Endothelial cell of umbilical vein (primary cell): ENCODE measurements around the gene PRAMEF13.
"Not testable (repeated sequence)": the region's sequence is repeated elsewhere in the genome, so short reads cannot be mapped to it uniquely, and the experiment has no call there.

Source experiments
- CTCF ChIP-seq, 2 donors: IDR thresholded peaks; 1 replicate in 1 of 2; 2 replicates in 1 of 2; pipeline ENCODE4 v1.5.1; 2011; ENCODE audit warnings: low read length in 2 of 2, mild to moderate bottlenecking in 2 of 2, moderate library complexity in 2 of 2, control low read depth in 1 of 2, inconsistent platforms in 1 of 2, low read depth in 1 of 2; ENCODE audit not compliant: insufficient read depth in 1 of 2; ENCODE audit errors: extremely low read depth in 1 of 2
- EZH2 ChIP-seq: IDR thresholded peaks from 2 replicates; pipeline ENCODE4 v1.6.1; 2012; ENCODE audit warnings: borderline replicate concordance, low read depth, mild to moderate bottlenecking, moderate library complexity, low read length, inconsistent platforms; ENCODE audit not compliant: severe bottlenecking
- FOS ChIP-seq: IDR thresholded peaks from 2 replicates; pipeline ENCODE4 v1.6.1; 2011; ENCODE audit warnings: mild to moderate bottlenecking, low read length, moderate library complexity, borderline replicate concordance; ENCODE audit not compliant: insufficient read depth
- GATA2 ChIP-seq: IDR thresholded peaks from 2 replicates; pipeline ENCODE4 v1.7.0; 2011; ENCODE audit warnings: low read depth, mild to moderate bottlenecking, moderate library complexity, mixed read lengths, low read length; ENCODE audit not compliant: insufficient read length, insufficient read depth
- JUN ChIP-seq: IDR thresholded peaks from 2 replicates; pipeline ENCODE4 v1.6.1; 2011; ENCODE audit warnings: borderline replicate concordance, low read depth; ENCODE audit not compliant: insufficient read length, insufficient read depth
- MAX ChIP-seq: IDR thresholded peaks from 2 replicates; pipeline ENCODE4 v1.6.1; 2011; ENCODE audit not compliant: insufficient read depth, insufficient read length
- MYC ChIP-seq: IDR thresholded peaks from one replicate; pipeline ENCODE4 v1.6.1; 2011; ENCODE audit warnings: mild to moderate bottlenecking, low read depth, low read length
- POLR2A ChIP-seq: IDR thresholded peaks from 2 replicates; pipeline ENCODE4 v1.6.1; 2012; ENCODE audit warnings: low read depth, mild to moderate bottlenecking, control low read depth, low read length
- POLR2AphosphoS5 ChIP-seq: IDR thresholded peaks from 2 replicates; pipeline ENCODE4 v1.6.1; 2012; ENCODE audit warnings: low read depth, mild to moderate bottlenecking, control low read depth, low read length, moderate library complexity; ENCODE audit not compliant: insufficient read depth

GRCh38 chr1:13245841-13246553 lies 44.8 kb upstream of the PRAMEF13 start:
- not testable (repeated sequence) for TF ChIP-seq JUN; CTCF (IDR thresholded peaks at IDR 0.05; ENCODE audit: extremely low read depth in 1 of 2, insufficient read depth in 1 of 2, low read depth in 1 of 2, low read length in 2 of 2); EZH2; POLR2AphosphoS5; POLR2A; MYC; MAX; GATA2; FOS
